GM12875 (cell line): Measurements from ENCODE around the gene IL26.

Experiments
- H3K4me3 ChIP-seq: one replicate; pipeline ENCODE4 v1.5.1; 2011; ENCODE audit warnings: low read depth, low read length, control low read depth
- CTCF ChIP-seq: IDR thresholded peaks from 2 replicates; pipeline ENCODE4 v1.5.1; 2011; ENCODE audit warnings: low read depth, mild to moderate bottlenecking, control low read depth, inconsistent platforms, low read length, moderate library complexity, borderline replicate concordance; ENCODE audit not compliant: insufficient read depth

The IL26 gene

GRCh38 chr12:68170726-68171125 lies 54.9 kb downstream of the IL26 start:
- no peak overlapping the region for H3K4me3 ChIP-seq
- TF ChIP-seq CTCF = no peak

GRCh38 chr12:68169213-68169889 lies 56.3 kb downstream of the IL26 start:
- TF ChIP-seq CTCF = no peak

DNA sequence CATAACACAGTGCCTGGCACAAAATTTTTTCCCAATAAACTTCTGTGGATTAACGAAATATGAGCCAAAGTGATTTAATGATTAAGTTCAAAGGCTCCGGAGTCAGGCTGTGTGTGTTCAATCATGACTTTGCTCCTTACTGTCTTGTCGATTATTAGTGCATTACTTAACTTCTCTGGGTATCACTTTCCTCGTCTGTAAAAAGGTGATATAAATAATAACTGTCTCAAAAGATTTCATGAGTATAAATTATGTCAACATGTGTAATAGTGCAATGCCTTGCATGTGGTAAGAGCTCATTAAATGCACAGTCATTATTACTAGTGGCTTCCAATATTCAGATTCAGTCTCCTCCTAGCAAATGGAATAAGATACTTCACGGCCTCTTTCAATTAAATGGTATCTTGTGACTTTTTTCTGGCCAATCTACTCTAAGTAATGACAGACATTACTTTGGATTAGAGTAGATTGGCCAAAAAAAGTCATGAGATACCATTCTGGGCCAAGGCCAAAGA lies 59.2 kb downstream of the IL26 start:
- no peak for TF ChIP-seq CTCF
- no peak overlapping the region for H3K4me3 ChIP-seq

More at GRCh38 chr12:68169213-68169889, 56.3 kb downstream of the IL26 start:
- no peak overlapping the region for H3K4me3 ChIP-seq

DNA sequence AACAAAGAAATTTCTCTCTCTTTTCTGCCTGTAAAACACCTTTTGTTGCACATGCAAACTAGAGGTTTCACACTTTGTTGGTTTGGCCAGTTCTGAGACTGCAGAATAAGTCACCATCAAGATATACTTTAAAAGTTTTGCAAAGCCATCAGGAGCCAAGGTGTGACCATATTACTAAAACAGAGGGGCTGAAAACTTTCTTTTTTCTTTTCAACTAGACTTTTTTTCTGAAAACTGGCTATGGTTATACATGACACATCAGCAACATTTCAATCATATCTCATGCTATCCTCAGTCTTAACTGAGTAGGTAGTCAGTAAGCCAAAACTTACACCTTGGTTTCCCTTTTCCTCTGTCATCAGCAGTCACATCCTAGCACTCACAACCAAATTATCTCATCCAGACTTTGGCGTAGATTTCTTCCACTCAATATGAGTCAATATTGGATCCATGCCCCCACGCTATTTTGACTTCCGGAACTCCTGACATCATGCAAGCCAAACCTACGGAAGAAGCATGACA lies 62.0 kb downstream of the IL26 start:
- TF ChIP-seq CTCF = no peak
- H3K4me3 ChIP-seq = no peak overlapping the region

- no peak for TF ChIP-seq CTCF
- H3K4me3 ChIP-seq = no peak overlapping the region
Observed at GRCh38 chr12:68162374-68162773, 63.2 kb downstream of the IL26 start.

DNA sequence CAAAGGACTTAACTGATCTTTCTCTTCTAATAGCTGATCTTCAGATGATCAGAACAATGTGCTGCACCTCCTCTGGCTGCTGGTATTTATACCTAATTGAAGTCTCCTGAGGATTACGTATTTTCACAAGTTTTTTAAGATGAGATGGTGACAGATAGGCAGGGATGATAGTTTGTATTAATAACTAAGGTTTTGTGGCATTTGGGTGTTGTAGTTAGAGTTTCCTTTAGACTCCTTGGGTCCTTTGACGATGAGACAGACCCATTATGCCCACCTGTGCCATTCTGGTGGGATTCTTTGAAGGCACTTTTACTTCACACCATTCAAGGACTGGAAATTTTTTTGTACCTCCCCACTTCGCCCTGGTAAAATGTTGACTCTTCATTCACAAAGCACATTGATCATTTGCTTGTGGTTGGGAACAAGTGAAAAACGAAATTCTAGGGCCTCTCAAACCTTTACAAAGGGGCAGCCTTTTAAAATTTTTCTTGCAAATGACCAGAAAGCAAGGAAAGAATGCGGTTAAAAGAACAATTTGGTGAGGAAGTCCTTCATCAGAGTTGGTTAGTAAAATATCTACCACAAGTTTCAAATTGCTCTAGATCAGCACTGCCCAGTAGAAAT lies 65.8 kb downstream of the IL26 start, which contains the start of gene IFNG:
Gene IFNG, minus strand, starts transcription at position 60 of the 624 bp plus-strand sequence. CDS start 125 bp downstream, outside the sequence.
- no peak for TF ChIP-seq CTCF
- H3K4me3 ChIP-seq = no peak within 1 kb of the TSS
